GM12878 (cell line): Measurements from ENCODE around the gene CATSPER1. TPM values are rescaled to one million over a fixed set of nuclear protein-coding genes. Genes with fewer than 3 reads are reported as not detected.

Experiments
- BHLHE40 ChIP-seq, 2 experiments: fragments of 450-650 bp in 1 of 2; IDR thresholded peaks; 2 replicates each; pipeline ENCODE4 v1.6.1; 2011 to 2017; ENCODE audit warnings: low read depth in 2 of 2, borderline replicate concordance in 1 of 2, improper control_type of control experiment in 1 of 2, low read length in 1 of 2, mild to moderate bottlenecking in 1 of 2
- CHD1 ChIP-seq: IDR thresholded peaks from 2 replicates; pipeline ENCODE4 v1.6.1; 2012; ENCODE audit warnings: low read depth, low read length, improper control_type of control experiment
- FOXM1 ChIP-seq: IDR thresholded peaks from 2 replicates; pipeline ENCODE4 v1.6.1; 2012; ENCODE audit warnings: low read depth, mild to moderate bottlenecking, inconsistent platforms, low read length, moderate library complexity
- HDAC2 ChIP-seq: fragments of 200-600 bp; sonication (generic); IDR thresholded peaks from 2 replicates; pipeline ENCODE4 v1.6.1; 2017
- HDGF ChIP-seq: fragments of 450-650 bp; IDR thresholded peaks from 2 replicates; pipeline ENCODE4 v1.6.1; 2016; ENCODE audit warnings: antibody characterized with exemption
- NFYA ChIP-seq: IDR thresholded peaks from 2 replicates; pipeline ENCODE4 v1.6.1; 2011; ENCODE audit warnings: low read depth, mild to moderate bottlenecking, low read length, improper control_type of control experiment, borderline replicate concordance
- RCOR1 ChIP-seq: conservative IDR thresholded peaks from 2 replicates; pipeline ENCODE4 v1.6.1; 2012; ENCODE audit warnings: low read depth, low read length, improper control_type of control experiment
- RFX5 ChIP-seq: IDR thresholded peaks from 2 replicates; pipeline ENCODE4 v1.6.1; 2011; ENCODE audit warnings: low read depth, low read length, improper control_type of control experiment
- SMAD1 ChIP-seq: fragments of 450-650 bp; IDR thresholded peaks from 2 replicates; pipeline ENCODE4 v1.6.1; 2018; ENCODE audit warnings: mild to moderate bottlenecking, low read depth; ENCODE audit not compliant: partially characterized antibody
- SMAD5 ChIP-seq: IDR thresholded peaks from 2 replicates; pipeline ENCODE4 v1.6.1; 2016; ENCODE audit warnings: antibody characterized with exemption, low read depth
- SREBF1 ChIP-seq: IDR thresholded peaks from 2 replicates; pipeline ENCODE4 v1.6.1; 2012; ENCODE audit warnings: mild to moderate bottlenecking, low read length
- SRF ChIP-seq, 2 experiments: IDR thresholded peaks; 2 replicates each; pipeline ENCODE4 v1.6.1; 2011; ENCODE audit warnings: low read depth in 2 of 2, low read length in 2 of 2, mild to moderate bottlenecking in 1 of 2, moderate library complexity in 1 of 2
- STAT1 ChIP-seq: fragments of 450-650 bp; conservative IDR thresholded peaks from 2 replicates; pipeline ENCODE4 v1.6.1; 2014; ENCODE audit warnings: antibody characterized with exemption, mild to moderate bottlenecking
- SUZ12 ChIP-seq: fragments of 200-600 bp; sonication (generic); IDR thresholded peaks from one replicate; pipeline ENCODE4 v1.6.1; 2018; ENCODE audit warnings: antibody characterized with exemption, mild to moderate bottlenecking; ENCODE audit not compliant: unreplicated experiment
- YBX1 ChIP-seq: fragments of 450-650 bp; IDR thresholded peaks from 2 replicates; pipeline ENCODE4 v1.6.1; 2016; ENCODE audit warnings: antibody characterized with exemption
- ZNF24 ChIP-seq: fragments of 450-650 bp; IDR thresholded peaks from 2 replicates; pipeline ENCODE4 v1.6.1; 2017; ENCODE audit warnings: antibody characterized with exemption, mild to moderate bottlenecking
- polyA plus RNA-seq, 11 experiments: library from polyadenylated mRNA; depleted of rRNA in 4 of 11; unstranded in 6 of 11; stranded (reverse) in 5 of 11; fragments of >200 nt; fragmentation: Nextera tagmentation in 4 of 11; fragmentation: Illumina TruSeq in 1 of 11; extraction: Ambion mirVana in 4 of 11; extraction: Trizol in 1 of 11; gene quantifications; 1 replicate in 1 of 11; 2 replicates in 10 of 11; pipeline versions ENCODE4 v1.2.1 to v1.2.3, GENCODE V29; 2011 to 2016; ENCODE audit warnings: inconsistent platforms in 2 of 11, missing spikeins in 2 of 11, low read depth in 1 of 11
- total RNA-seq, 4 experiments: library from RNA; depleted of rRNA in 3 of 4; stranded (reverse); fragments of >200 nt in 3 of 4; fragmentation: Illumina TruSeq in 1 of 4; extraction: Trizol in 1 of 4; gene quantifications; 2 replicates each; pipeline versions ENCODE4 v1.2.1 to v1.2.3, GENCODE V29; 2013 to 2021
- TF ChIP-seq, protein P1 (sequence below): IDR thresholded peaks from 2 replicates; pipeline ENCODE4 v1.6.1; 2012; ENCODE audit warnings: low read depth, low read length, improper control_type of control experiment
- TF ChIP-seq, protein P2 (sequence below): fragments of 450-650 bp; IDR thresholded peaks from 2 replicates; pipeline ENCODE4 v1.6.1; 2018; ENCODE audit warnings: mild to moderate bottlenecking, low read depth, moderate library complexity; ENCODE audit not compliant: partially characterized antibody
- TF ChIP-seq, protein P3 (sequence below): fragments of 450-650 bp; IDR thresholded peaks from 2 replicates; pipeline ENCODE4 v1.6.1; 2017; ENCODE audit warnings: low read depth, mild to moderate bottlenecking, moderate library complexity
- TF ChIP-seq, protein P4 (sequence below): IDR thresholded peaks from 2 replicates; pipeline ENCODE4 v1.6.1; 2011; ENCODE audit warnings: borderline replicate concordance, low read depth, mild to moderate bottlenecking, moderate library complexity, mixed read lengths, low read length; ENCODE audit not compliant: insufficient read depth; ENCODE audit errors: extremely low read length
- TF ChIP-seq, protein P5 (sequence below): IDR thresholded peaks from 2 replicates; pipeline ENCODE4 v1.6.1; 2011; ENCODE audit warnings: borderline replicate concordance, low read depth, mild to moderate bottlenecking, moderate library complexity, low read length; ENCODE audit not compliant: insufficient read depth, poor library complexity, severe bottlenecking

The CATSPER1 gene
- total and polyA plus RNA-seq, 10 of the 15 experiments (the other 5 are each of a cell fraction or from before 2014, with no cell fraction given) = 0.02 to 0.05 TPM; not detected in 8

DNA sequence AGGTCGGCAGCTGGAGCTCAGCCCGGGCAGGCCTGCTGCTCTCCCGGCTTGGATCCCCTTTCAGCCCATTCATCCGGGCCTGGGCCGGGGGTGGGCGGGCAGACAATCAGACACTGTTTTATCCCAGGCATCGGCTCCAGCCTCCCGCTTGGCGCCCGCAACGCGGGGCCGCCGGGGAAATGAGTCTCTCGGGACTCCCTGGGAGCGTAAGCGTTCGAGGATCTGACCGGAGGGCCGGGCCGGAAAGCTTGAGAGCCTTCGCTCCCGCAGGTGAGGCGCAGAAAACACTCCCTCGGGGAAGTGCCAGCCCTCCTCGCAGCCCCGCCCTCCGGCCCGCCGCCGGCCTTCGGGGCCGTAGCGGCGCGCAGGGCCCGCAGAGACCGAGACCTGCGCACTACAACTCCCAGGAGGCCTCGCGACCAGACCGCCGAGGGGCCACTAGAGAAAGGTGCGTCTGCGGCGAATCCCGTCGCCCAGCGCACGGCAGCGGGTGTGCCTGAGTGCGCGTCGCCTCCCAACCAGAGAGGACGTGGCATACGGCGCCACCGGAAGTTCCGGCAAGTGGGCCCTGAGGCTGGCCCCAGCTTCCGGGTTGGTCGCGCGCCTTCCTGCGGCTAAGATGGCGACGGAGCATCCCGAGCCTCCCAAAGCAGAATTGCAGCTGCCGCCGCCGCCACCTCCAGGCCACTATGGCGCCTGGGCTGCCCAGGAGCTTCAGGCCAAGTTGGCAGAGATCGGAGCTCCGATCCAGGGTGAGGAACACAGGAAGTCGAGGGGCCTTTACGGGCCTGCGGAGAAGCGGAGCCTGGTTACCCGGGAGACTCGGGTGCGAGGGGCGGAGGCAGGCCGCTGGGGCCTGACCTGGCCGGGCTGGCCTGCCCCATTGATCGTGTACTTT is 25.7 kb upstream of the CATSPER1 start, which contains the start of gene SF3B2 (continued):
- no peak for TF ChIP-seq FOXM1
- no peak for TF ChIP-seq SMAD1
- TF ChIP-seq BHLHE40 (IDR thresholded peaks at IDR 0.05; ENCODE audit: borderline replicate concordance in 1 of 2, low read depth in 2 of 2, low read length in 1 of 2) = peak; percentile 34 to 82; a peak in 3 of 4 replicates
- TF ChIP-seq HDAC2 = no peak
- TF ChIP-seq HDGF = peak; percentile 82; the same call in 1 of the 2 replicates
- no peak for TF ChIP-seq CHD1
- TF ChIP-seq, protein P1, sequence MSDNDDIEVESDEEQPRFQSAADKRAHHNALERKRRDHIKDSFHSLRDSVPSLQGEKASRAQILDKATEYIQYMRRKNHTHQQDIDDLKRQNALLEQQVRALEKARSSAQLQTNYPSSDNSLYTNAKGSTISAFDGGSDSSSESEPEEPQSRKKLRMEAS = peak; percentile 70
- no peak for TF ChIP-seq YBX1
- no peak for TF ChIP-seq STAT1
- TF ChIP-seq, protein P2, sequence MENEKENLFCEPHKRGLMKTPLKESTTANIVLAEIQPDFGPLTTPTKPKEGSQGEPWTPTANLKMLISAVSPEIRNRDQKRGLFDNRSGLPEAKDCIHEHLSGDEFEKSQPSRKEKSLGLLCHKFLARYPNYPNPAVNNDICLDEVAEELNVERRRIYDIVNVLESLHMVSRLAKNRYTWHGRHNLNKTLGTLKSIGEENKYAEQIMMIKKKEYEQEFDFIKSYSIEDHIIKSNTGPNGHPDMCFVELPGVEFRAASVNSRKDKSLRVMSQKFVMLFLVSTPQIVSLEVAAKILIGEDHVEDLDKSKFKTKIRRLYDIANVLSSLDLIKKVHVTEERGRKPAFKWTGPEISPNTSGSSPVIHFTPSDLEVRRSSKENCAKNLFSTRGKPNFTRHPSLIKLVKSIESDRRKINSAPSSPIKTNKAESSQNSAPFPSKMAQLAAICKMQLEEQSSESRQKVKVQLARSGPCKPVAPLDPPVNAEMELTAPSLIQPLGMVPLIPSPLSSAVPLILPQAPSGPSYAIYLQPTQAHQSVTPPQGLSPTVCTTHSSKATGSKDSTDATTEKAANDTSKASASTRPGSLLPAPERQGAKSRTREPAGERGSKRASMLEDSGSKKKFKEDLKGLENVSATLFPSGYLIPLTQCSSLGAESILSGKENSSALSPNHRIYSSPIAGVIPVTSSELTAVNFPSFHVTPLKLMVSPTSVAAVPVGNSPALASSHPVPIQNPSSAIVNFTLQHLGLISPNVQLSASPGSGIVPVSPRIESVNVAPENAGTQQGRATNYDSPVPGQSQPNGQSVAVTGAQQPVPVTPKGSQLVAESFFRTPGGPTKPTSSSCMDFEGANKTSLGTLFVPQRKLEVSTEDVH = peak; percentile 85
- no peak for TF ChIP-seq SUZ12
- no peak for TF ChIP-seq RCOR1
- TF ChIP-seq, protein P3, sequence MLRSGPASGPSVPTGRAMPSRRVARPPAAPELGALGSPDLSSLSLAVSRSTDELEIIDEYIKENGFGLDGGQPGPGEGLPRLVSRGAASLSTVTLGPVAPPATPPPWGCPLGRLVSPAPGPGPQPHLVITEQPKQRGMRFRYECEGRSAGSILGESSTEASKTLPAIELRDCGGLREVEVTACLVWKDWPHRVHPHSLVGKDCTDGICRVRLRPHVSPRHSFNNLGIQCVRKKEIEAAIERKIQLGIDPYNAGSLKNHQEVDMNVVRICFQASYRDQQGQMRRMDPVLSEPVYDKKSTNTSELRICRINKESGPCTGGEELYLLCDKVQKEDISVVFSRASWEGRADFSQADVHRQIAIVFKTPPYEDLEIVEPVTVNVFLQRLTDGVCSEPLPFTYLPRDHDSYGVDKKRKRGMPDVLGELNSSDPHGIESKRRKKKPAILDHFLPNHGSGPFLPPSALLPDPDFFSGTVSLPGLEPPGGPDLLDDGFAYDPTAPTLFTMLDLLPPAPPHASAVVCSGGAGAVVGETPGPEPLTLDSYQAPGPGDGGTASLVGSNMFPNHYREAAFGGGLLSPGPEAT = peak; percentile 96
- TF ChIP-seq, protein P4, sequence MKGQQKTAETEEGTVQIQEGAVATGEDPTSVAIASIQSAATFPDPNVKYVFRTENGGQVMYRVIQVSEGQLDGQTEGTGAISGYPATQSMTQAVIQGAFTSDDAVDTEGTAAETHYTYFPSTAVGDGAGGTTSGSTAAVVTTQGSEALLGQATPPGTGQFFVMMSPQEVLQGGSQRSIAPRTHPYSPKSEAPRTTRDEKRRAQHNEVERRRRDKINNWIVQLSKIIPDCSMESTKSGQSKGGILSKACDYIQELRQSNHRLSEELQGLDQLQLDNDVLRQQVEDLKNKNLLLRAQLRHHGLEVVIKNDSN = no peak
- TF ChIP-seq SRF (IDR thresholded peaks at IDR 0.05; ENCODE audit: low read depth in 2 of 2, low read length in 2 of 2) = no peak
- TF ChIP-seq NFYA = no peak
- TF ChIP-seq SREBF1 = 0 out of 2 replicates have a peak, but pooled peaks have one; percentile 15
- TF ChIP-seq, protein P5, sequence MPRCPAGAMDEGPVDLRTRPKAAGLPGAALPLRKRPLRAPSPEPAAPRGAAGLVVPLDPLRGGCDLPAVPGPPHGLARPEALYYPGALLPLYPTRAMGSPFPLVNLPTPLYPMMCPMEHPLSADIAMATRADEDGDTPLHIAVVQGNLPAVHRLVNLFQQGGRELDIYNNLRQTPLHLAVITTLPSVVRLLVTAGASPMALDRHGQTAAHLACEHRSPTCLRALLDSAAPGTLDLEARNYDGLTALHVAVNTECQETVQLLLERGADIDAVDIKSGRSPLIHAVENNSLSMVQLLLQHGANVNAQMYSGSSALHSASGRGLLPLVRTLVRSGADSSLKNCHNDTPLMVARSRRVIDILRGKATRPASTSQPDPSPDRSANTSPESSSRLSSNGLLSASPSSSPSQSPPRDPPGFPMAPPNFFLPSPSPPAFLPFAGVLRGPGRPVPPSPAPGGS = no peak
- TF ChIP-seq ZNF24 = no peak
- peak; percentile 23; the same call in 1 of the 2 replicates for TF ChIP-seq RFX5
- peak; percentile 81; the same call in 1 of the 2 replicates for TF ChIP-seq SMAD5
